GM21447 (cell line): Measurements from ENCODE around the gene IER2.
"Not testable (repeated sequence)": the region's sequence is repeated elsewhere in the genome, so short reads cannot be mapped to it uniquely, and the experiment has no call there.

Source experiments
- ATAC-seq: cut with Tn5 transposase; IDR thresholded peaks from one replicate; pipeline ENCODE4 v1.9.1; 2021; ENCODE audit not compliant: unreplicated experiment

The IER2 gene

GRCh38 chr19:13162724-13163608, 12.8 kb downstream of the IER2 start:
- ATAC-seq, result peak; percentile 47

GRCh38 chr19:13163609-13164342, 13.6 kb downstream of the IER2 start:
- ATAC-seq, result no peak

DNA sequence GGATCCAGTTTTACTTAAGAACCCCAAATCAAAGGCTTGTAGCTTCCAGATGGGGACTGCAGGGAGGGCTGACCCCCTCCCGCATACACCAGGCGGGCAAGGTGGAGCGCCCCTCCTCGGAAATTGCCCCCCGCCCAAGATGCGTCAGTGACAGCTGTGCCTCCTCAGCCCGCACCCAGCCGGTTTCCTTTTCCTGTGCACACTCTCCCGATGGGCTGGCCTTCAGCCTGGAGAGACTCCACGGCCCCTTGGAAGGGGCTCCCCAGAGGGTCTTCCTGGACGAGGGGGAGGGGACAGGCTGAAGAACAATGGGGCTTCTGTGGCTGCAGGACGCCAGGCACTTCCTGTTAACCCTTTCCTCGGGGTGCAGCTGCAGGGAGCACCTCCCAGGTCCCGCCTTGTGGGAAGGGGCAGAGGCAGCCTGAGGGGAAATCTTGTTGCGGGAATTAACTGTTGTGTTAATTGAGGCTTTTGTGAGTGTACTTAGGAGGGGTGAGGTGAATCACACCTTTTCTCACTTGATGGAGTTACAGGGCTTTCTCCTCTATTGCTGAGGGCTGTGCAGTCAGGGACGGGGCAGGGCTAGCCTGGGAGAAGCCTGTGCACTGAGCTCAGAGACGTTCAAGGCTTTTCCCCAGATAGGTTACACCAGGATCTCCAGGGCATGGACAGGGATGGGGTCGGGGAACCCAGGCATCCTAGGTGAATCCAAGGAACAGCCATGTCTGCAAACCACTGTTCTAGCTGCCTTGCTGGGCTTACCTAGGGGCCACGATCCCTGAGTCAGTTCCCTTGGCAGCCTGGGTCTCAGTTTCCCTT, 14.3 kb downstream of the IER2 start:
- ATAC-seq, result no peak

DNA sequence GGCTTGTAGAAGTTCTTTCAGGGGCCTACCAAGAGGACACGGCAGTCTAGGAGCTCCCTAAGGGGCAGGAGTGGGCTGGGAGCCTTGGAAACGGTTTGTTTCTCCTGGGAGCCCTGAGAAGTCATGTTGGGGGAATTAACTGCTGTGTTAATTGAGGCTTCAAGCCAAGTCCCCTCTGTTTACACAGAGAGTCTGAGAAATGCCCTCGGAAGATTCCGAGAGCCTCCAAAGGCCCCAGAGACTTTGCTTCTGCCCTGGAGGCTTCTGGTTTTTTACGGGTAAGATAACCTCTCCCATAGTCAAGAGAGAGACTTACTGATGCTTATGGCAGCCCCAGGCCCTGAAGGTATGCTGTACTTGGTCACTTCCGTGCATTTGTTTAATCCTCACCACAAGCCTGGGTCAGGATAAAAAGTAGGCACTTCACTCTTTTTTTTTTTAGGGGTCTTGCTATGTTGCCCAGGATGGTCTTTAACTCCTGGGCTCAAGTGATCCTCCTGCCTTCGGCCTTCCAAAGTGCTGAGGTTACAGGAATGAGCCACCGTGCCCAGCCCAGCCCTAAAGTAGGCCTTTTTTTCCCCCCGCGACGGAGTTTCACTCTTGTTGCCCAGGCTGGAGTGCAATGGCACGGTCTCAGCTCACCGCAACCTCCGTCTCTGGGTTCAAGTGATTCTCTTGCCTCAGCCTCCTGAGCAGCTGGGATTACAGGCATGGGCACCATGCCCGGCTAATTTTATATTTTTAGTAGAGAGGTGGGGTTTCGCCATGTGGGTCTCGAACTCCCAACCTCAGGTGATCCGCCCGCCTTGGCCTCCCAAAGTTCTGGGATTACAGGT, 15.2 kb downstream of the IER2 start:
- no peak for ATAC-seq

DNA sequence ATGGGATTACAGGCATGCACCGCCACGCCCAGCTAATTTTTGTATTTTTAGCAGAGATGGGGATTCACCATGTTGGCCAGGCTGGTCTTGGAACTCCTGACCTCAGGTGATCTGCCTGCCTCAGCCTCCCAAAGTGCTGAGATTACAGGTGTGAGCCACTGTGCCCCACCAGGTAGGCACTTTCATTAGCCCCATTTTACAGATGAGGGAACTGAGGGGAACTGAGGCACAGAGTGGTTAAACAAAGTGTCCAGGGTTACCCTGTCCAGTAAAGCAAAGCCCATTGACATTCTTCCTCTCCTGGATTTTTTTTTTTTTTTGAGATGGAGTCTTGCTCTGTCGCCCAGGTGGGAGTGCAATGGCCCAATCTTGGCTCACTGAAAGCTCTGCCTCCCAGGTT, 15.9 kb downstream of the IER2 start:
- not testable (repeated sequence) for ATAC-seq

- no peak for ATAC-seq
These were observed 19.6 kb downstream of the IER2 start for GRCh38 chr19:13169769-13170168.

DNA sequence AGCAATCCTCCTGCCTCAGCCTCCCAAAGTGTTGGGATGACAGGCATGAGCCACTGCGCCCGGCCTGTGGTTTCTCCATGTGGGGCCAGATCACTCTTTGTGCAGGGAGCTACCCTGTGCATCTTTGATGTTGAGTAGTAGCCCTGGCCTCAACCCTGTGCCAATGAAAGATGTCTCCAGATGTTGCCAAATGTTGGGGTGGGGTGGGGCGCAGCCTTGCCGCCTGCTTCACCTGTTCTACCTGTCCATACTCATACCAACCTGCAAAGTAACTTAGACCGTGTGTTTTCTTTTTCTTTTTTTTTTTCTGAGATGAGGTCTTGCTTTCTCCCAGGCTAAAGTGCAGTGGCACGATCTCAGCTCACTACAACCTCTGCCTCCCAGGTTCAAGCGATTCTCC, 20.9 kb downstream of the IER2 start:
- ATAC-seq, result no peak

DNA sequence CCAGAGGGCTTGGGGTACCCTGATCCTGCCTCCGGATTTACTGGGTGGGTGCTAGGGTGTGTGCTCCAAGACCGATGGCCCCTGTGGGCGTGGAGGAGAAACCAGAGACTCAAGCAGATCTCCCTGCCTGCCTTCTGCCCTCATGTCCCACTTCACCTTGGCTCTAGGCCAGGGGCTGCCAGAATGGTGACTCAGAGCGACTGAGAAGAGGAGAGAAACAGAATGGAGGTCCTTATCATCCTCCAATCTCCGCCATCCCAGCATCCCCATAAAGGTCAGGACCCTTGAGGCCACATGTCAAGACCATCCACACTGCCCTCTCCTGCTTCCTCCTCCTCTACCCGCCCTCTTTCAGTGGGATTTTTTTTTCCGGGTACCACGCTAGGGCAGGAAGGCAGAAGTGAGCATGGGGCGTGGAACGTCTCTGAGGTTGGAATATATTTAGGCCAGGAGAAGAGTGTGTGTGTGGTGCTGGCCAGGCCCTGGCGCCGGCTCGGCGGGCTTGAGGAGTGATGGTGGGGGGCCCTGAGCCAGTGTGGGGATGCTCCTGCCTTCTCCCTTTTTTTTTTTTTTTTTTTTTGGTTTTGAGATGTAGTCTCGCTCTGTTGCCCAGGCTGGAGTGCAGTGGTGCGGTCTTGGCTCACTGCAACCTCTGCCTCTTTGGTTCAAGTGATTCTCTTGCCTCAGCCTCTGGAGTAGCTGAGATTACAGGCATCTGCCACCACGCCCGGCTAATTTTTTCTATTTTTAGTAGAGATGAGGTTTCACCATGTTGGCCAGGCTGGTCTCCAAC, 22.3 kb downstream of the IER2 start:
- ATAC-seq, result no peak

GRCh38 chr19:13173139-13173737, 23.0 kb downstream of the IER2 start:
- ATAC-seq, result no peak

DNA sequence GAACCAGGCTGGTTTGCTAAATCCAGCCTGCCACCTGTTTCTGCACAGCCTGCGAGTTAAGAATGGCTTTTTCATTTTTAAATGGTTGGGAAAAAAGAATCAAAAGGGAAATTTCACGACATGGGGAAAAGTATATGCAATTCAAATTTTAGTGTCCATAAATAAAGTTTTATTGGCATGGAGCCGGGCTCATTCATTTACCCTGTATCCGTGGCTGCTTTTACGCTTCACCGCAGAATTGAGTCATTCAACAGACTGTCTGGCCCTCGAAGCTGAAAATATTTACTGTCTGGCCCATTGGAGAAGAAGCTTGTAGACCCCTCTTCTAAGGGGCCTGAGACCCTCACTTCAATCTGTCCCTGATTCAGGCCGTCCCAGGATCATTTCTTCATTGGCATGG, 26.1 kb downstream of the IER2 start:
- no peak for ATAC-seq

DNA sequence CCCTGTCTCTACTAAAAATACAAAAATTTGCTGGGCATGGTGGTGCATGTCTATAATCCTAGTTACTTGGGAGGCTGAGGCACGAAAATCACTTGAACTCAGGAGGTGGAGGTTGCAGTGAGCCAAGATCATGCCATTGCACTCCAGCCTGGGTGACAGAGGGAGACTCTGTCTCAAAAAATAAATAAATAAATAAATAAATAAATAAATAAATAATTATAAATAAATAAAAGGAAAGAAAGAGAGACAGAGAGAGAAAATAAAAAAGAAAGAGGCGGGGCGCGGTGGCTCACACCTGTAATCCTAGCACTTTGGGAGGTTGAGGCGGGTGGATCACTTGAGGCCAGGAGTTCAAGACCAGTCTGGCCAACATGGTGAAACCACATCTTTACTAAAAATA, 27.4 kb downstream of the IER2 start:
- ATAC-seq, result not testable (repeated sequence)

GRCh38 chr19:13178291-13178690, 28.1 kb downstream of the IER2 start:
- ATAC-seq, result not testable (repeated sequence)

GRCh38 chr19:13181747-13182388, 31.7 kb downstream of the IER2 start:
- no peak for ATAC-seq

GRCh38 chr19:13184926-13185325, 34.7 kb downstream of the IER2 start:
- ATAC-seq, result not testable (repeated sequence)

DNA sequence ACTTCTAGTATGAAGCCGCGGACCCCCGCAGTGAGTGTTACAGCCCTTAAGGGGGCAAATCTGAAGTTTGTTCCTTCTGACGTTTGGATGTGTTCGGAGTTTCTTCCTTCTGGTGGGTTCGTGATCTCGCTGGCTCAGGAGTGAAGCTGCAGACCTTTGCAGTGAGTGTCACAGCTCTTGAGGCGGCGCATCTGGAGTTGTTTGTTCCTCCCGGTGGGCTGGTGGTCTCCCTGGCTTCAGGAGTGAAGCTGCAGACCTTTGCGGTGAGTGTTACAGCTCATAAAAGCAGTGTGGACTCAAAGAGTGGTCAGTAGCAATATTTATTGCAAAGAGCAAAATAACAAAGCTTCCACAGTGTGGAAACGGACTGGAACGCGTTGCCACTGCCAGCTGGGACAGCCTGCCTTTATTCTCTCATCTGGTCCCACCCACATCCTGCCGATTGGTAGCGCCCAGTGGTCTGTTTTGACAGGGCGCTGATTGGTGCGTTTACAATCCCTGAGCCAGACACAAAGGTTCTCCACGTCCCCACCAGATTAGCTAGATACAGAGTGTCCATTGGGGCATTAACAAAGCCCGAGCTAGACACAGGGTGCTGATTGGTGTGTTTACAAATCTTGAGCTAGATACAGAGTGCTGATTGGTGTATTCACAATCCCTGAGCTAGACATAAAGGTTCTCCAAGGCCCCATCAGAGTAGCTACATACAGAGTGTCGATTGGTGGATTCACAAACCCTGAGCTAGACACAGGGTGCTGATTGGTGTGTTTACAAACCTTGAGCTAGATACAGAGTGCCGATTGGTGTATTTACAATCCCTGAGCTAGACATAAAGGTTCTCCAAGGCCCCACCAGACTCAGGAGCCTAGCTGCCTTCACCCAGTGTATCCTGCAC, 35.8 kb downstream of the IER2 start:
- not testable (repeated sequence) for ATAC-seq

GRCh38 chr19:13186688-13187087, 36.5 kb downstream of the IER2 start:
- not testable (repeated sequence) for ATAC-seq

DNA sequence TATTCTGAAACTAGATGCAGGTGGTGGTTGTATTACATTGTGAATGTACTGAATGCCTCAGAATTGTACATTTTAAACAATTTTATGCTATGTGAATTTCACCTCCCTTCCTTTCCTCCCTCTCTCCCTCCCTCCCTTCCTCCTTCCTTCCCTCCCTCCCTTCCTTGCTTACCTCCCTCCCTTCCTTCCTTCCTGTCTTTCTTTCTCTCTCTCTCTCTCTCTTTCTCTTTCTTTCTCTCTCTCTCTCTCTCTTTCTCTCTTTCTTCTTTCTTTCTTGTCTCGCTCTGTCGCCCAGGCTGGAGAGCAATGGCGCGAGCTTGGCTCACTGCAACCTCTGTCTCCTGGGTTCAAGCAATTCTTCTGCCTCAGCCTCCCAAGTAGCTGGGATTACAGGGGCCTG, 37.2 kb downstream of the IER2 start:
- no peak for ATAC-seq

- no peak for ATAC-seq
These were observed 39.4 kb downstream of the IER2 start for GRCh38 chr19:13189600-13189999.
